ENCODE results near the gene VAC14.

The VAC14 gene

GRCh38 chr16:70721202-70721963 is 79.6 kb downstream of the VAC14 start:
- DNase-seq, result no peak

- DNase-seq, result no peak
Measured at GRCh38 chr16:70720425-70721201, 80.3 kb downstream of the VAC14 start.

GRCh38 chr16:70717065-70717464 is 83.9 kb downstream of the VAC14 start:
- DNase-seq, result no peak

- DNase-seq, result no peak
Measured at GRCh38 chr16:70715860-70716357, 85.0 kb downstream of the VAC14 start.

GRCh38 chr16:70715055-70715858 is 85.7 kb downstream of the VAC14 start:
- peak; percentile 83 for DNase-seq

GRCh38 chr16:70714581-70715054 is 86.3 kb downstream of the VAC14 start:
- DNase-seq, result peak; percentile 37

GRCh38 chr16:70713824-70714223 is 87.1 kb downstream of the VAC14 start:
- no peak for DNase-seq

- no peak for DNase-seq
Measured at GRCh38 chr16:70713342-70713741, 87.6 kb downstream of the VAC14 start.

GRCh38 chr16:70712942-70713341 is 88.0 kb downstream of the VAC14 start:
- no peak for DNase-seq

- DNase-seq, result no peak
Measured at GRCh38 chr16:70712359-70712758, 88.6 kb downstream of the VAC14 start.

- no peak for DNase-seq
Measured at GRCh38 chr16:70711211-70712031, 89.5 kb downstream of the VAC14 start.

- peak; percentile 44 for DNase-seq
Measured at GRCh38 chr16:70710422-70711210, 90.3 kb downstream of the VAC14 start.

GRCh38 chr16:70709942-70710341 is 91.0 kb downstream of the VAC14 start:
- DNase-seq, result no peak

GRCh38 chr16:70709457-70709856 is 91.5 kb downstream of the VAC14 start:
- no peak for DNase-seq

GRCh38 chr16:70708366-70709246 is 92.4 kb downstream of the VAC14 start:
- no peak for DNase-seq

GRCh38 chr16:70706948-70707465 is 94.0 kb downstream of the VAC14 start:
- peak; percentile 62 for DNase-seq

GRCh38 chr16:70705056-70705455 is 95.9 kb downstream of the VAC14 start:
- DNase-seq, result no peak

- DNase-seq, result no peak
Measured at GRCh38 chr16:70704586-70704985, 96.4 kb downstream of the VAC14 start.

- DNase-seq, result no peak
Measured at GRCh38 chr16:70703835-70704381, 97.0 kb downstream of the VAC14 start.
